H1 (cell line): ENCODE results near the gene LHFPL3. TPM values are rescaled to one million over a fixed set of nuclear protein-coding genes. Genes with fewer than 3 reads are reported as not detected.

ENCODE experiments used
- CTCF ChIA-PET: fragments of 300-600 bp; sonication (Branson Sonifier 250); formaldehyde crosslinking; loops from one replicate; lab custom pipeline; 2021; ENCODE audit not compliant: partially characterized antibody; lab: Charles Lee
- POLR2A ChIA-PET: fragments of 300-600 bp; sonication (Branson Sonifier 250); formaldehyde crosslinking; loops from one replicate; lab custom pipeline; 2021; ENCODE audit warnings: inconsistent platforms; ENCODE audit not compliant: partially characterized antibody; lab: Charles Lee
- DNase-seq, 2 experiments: peaks; one replicate each; pipeline versions ENCODE4 v3.0.0 to v3.0.0-alpha.2; 2010 to 2022; ENCODE audit warnings: low spot score in 2 of 2, low read depth in 1 of 2, mixed read lengths in 1 of 2
- FAIRE-seq: peaks from 2 replicates; lab custom pipeline; 2011; peaks lifted over from hg19 to GRCh38; lab: Jason Lieb, UNC
- H2AFZ ChIP-seq: 2 replicates; pipeline ENCODE4 v1.8.1; 2012; ENCODE audit warnings: low read length, inconsistent platforms
- H2AK5ac ChIP-seq: 2 replicates; pipeline ENCODE4 v1.6.1; 2013; ENCODE audit warnings: low read depth, low read length
- H2BK120ac ChIP-seq: replicated peaks from 2 replicates; pipeline ENCODE3; 2013; ENCODE audit warnings: low read depth, low read length, inconsistent platforms
- H2BK12ac ChIP-seq: 2 replicates; pipeline ENCODE4 v1.6.1; 2013; ENCODE audit warnings: low read depth, low read length
- H2BK15ac ChIP-seq: 2 replicates; pipeline ENCODE4 v1.6.1; 2013; ENCODE audit warnings: low read length
- H2BK20ac ChIP-seq: 2 replicates; pipeline ENCODE4 v1.6.1; 2013; ENCODE audit warnings: low read length
- H2BK5ac ChIP-seq: 2 replicates; pipeline ENCODE4 v1.6.1; 2013; ENCODE audit warnings: low read depth, low read length
- H3K14ac ChIP-seq: 2 replicates; pipeline ENCODE4 v1.6.1; 2013; ENCODE audit warnings: inconsistent platforms; ENCODE audit not compliant: insufficient read length
- H3K18ac ChIP-seq: 2 replicates; pipeline ENCODE4 v1.6.1; 2013; ENCODE audit warnings: low read length; ENCODE audit errors: extremely low read depth
- H3K23ac ChIP-seq: 2 replicates; pipeline ENCODE4 v1.6.1; 2013; ENCODE audit warnings: inconsistent platforms; ENCODE audit not compliant: insufficient read length
- H3K23me2 ChIP-seq: 2 replicates; pipeline ENCODE4 v1.6.1; 2013; ENCODE audit warnings: low read depth, low read length
- H3K27ac ChIP-seq: 2 replicates; pipeline ENCODE4 v1.6.1; 2011; ENCODE audit warnings: low read depth, low read length, inconsistent platforms
- H3K27me3 ChIP-seq, 4 experiments: replicated peaks in 1 of 4; 1 replicate in 1 of 4; 2 replicates in 3 of 4; pipeline versions ENCODE4 v1.6.1 to v1.8.1; 2011 to 2013; ENCODE audit warnings: low read length in 3 of 4, mild to moderate bottlenecking in 3 of 4, inconsistent platforms in 2 of 4, mixed read lengths in 2 of 4, moderate library complexity in 1 of 4; ENCODE audit not compliant: control insufficient read depth in 3 of 4, insufficient read depth in 3 of 4; ENCODE audit errors: extremely low read depth in 1 of 4
- H3K36me3 ChIP-seq, 4 experiments: 2 replicates each; pipeline versions ENCODE4 v1.6.1 to v1.8.1; 2011 to 2013; ENCODE audit warnings: mild to moderate bottlenecking in 4 of 4, low read length in 3 of 4, moderate library complexity in 2 of 4, control low read depth in 1 of 4, inconsistent platforms in 1 of 4; ENCODE audit not compliant: insufficient read depth in 4 of 4, control insufficient read depth in 2 of 4
- H3K4ac ChIP-seq: replicated peaks from 2 replicates; pipeline ENCODE3; 2013; ENCODE audit warnings: low read length, low read depth, mixed read lengths, inconsistent platforms; ENCODE audit not compliant: insufficient read length
- H3K4me1 ChIP-seq, 4 experiments: replicated peaks in 1 of 4; 1 replicate in 1 of 4; 2 replicates in 3 of 4; pipeline versions ENCODE4 v1.6.1 to v1.8.1; 2011 to 2013; ENCODE audit warnings: low read length in 3 of 4, inconsistent platforms in 2 of 4, mixed read lengths in 1 of 4; ENCODE audit not compliant: insufficient read depth in 4 of 4, control insufficient read depth in 3 of 4
- H3K4me2 ChIP-seq, 2 experiments: 2 replicates each; pipeline versions ENCODE4 v1.6.1 to v1.8.1; 2011 to 2013; ENCODE audit warnings: low read depth in 2 of 2, low read length in 2 of 2, control low read depth in 1 of 2, inconsistent platforms in 1 of 2, mild to moderate bottlenecking in 1 of 2; ENCODE audit not compliant: insufficient read depth in 1 of 2
- H3K4me3 ChIP-seq, 4 experiments: fragments of 200-600, 300-600 bp in 1 of 4; sonication (generic), shearing (Covaris generic), sonication (Bioruptor Twin) in 1 of 4; 2 replicates each; pipeline versions ENCODE4 v1.5.1 to v1.8.1; 2011 to 2016; ENCODE audit warnings: low read length in 4 of 4, low read depth in 3 of 4, control low read depth in 2 of 4, inconsistent platforms in 2 of 4, mild to moderate bottlenecking in 2 of 4, mixed read lengths in 1 of 4, moderate library complexity in 1 of 4; ENCODE audit not compliant: insufficient read depth in 2 of 4; ENCODE audit errors: extremely low read depth in 1 of 4
- H3K56ac ChIP-seq: replicated peaks from 2 replicates; pipeline ENCODE3; 2013; ENCODE audit warnings: low read depth, mild to moderate bottlenecking, mixed read lengths, low read length, inconsistent platforms; ENCODE audit not compliant: insufficient read length
- H3K79me1 ChIP-seq: 2 replicates; pipeline ENCODE4 v1.6.1; 2013; ENCODE audit warnings: low read depth, low read length, control low read depth
- H3K79me2 ChIP-seq, 2 experiments: 2 replicates each; pipeline versions ENCODE4 v1.6.1 to v1.8.1; 2012 to 2013; ENCODE audit warnings: low read length in 2 of 2, mild to moderate bottlenecking in 2 of 2, inconsistent platforms in 1 of 2; ENCODE audit not compliant: insufficient read depth in 2 of 2, control insufficient read depth in 1 of 2
- H3K9ac ChIP-seq, 4 experiments: replicated peaks in 1 of 4; 1 replicate in 1 of 4; 2 replicates in 3 of 4; pipeline versions ENCODE4 v1.6.1 to v1.8.1; 2011 to 2013; ENCODE audit warnings: low read depth in 3 of 4, low read length in 3 of 4, control low read depth in 2 of 4, mild to moderate bottlenecking in 2 of 4, moderate library complexity in 2 of 4, inconsistent platforms in 1 of 4; ENCODE audit errors: extremely low read depth in 1 of 4
- H3K9me3 ChIP-seq, 2 experiments: 2 replicates each; pipeline versions ENCODE4 v1.6.1 to v1.8.1; 2012 to 2013; ENCODE audit warnings: mild to moderate bottlenecking in 2 of 2, moderate library complexity in 2 of 2, control low read depth in 1 of 2, inconsistent platforms in 1 of 2, low read depth in 1 of 2, low read length in 1 of 2, mixed read lengths in 1 of 2; ENCODE audit not compliant: insufficient read depth in 2 of 2
- H4K20me1 ChIP-seq, 2 experiments: replicated peaks in 1 of 2; 2 replicates each; pipeline versions ENCODE3 to v1.8.1; 2011 to 2013; ENCODE audit warnings: inconsistent platforms in 2 of 2, low read length in 2 of 2, mild to moderate bottlenecking in 1 of 2; ENCODE audit not compliant: insufficient read depth in 2 of 2, control insufficient read depth in 1 of 2
- H4K5ac ChIP-seq: 2 replicates; pipeline ENCODE4 v1.6.1; 2013; ENCODE audit warnings: low read length, low read depth, mixed read lengths, inconsistent platforms; ENCODE audit not compliant: insufficient read length
- H4K8ac ChIP-seq: 2 replicates; pipeline ENCODE4 v1.8.0; 2013; ENCODE audit warnings: mild to moderate bottlenecking, moderate library complexity, low read length, inconsistent platforms; ENCODE audit not compliant: insufficient read depth; ENCODE audit errors: extremely low read depth
- H4K91ac ChIP-seq: replicated peaks from 2 replicates; pipeline ENCODE3; 2013; ENCODE audit warnings: low read length, mixed read lengths, inconsistent platforms; ENCODE audit not compliant: insufficient read length
- CHD2 ChIP-seq: IDR thresholded peaks from 2 replicates; pipeline ENCODE4 v1.6.1; 2012; ENCODE audit warnings: low read length, improper control_type of control experiment
- JUN ChIP-seq: IDR thresholded peaks from 2 replicates; pipeline ENCODE4 v1.6.1; 2011; ENCODE audit warnings: low read depth, mild to moderate bottlenecking, improper control_type of control experiment, low read length
- WGBS, 2 experiments: shearing (Covaris generic) in 1 of 2; methylation state at CpG; one replicate each; pipeline versions ENCODE4 v1.1.6 to v1.1.7; 2013 to 2015; ENCODE audit warnings: low lambda C conversion rate in 2 of 2, mixed read lengths in 2 of 2, inconsistent platforms in 1 of 2, low coverage in 1 of 2, missing lambda C conversion rate in 1 of 2; ENCODE audit not compliant: insufficient replicate concordance in 2 of 2, insufficient coverage in 1 of 2, insufficient read length in 1 of 2; ENCODE audit errors: extremely low coverage in 1 of 2, missing lambda C conversion rate in 1 of 2; 5-methylcytosine and 5-hydroxymethylcytosine counted together
- polyA plus RNA-seq, 7 experiments: library from polyadenylated mRNA; depleted of rRNA in 3 of 7; stranded (reverse) in 5 of 7; unstranded in 2 of 7; fragments of >200 nt in 5 of 7; fragments of 200-250 nt in 2 of 7; gene quantifications; 1 replicate in 5 of 7; 2 replicates in 1 of 7; 4 replicates in 1 of 7; pipeline versions ENCODE4 v1.2.1 to v1.2.3, GENCODE V29; 2011 to 2013; ENCODE audit warnings: missing spikeins in 2 of 7, mixed read lengths in 2 of 7
- total RNA-seq: library from RNA; stranded (reverse); fragmentation: NEBNext Ultra II Directional; extraction: Animal tissue kit (Norgen Biotek cat#: 25700); gene quantifications from 2 replicates; pipeline ENCODE4 v1.2.1, GENCODE V29; 2021

LHFPL3 gene
- total and polyA plus RNA-seq, 2 of the 8 experiments (the other 6 are each of a cell fraction or from before 2014, with no cell fraction given) = 0.24 to 0.50 TPM

DNA sequence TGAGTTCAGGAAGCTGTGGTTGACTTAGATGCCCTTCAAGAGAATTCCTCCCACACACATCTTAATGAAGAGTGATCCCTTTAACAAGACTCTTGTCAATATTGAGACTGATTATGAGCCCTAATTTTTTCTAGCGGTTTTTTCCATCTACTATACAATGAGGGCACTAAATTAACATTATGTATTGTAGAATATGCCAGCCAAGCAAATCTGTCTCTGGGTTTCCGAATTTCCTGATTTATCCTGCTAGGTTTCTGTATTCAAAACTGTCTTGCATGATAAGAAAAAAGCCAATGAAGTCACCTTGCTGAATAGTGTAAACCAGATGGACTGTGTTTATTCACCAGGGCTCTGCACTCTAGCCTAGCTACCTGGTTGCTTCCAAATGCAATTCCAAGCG, 461.4 kb downstream of the LHFPL3 start:
- Histone ChIP-seq H4K20me1 (no peaks in the 10 kb centered on the region), H3K14ac (no peak overlapping the region), H3K27ac (no peak overlapping the region), H2BK12ac (no peak overlapping the region), H4K91ac (no peak overlapping the region), H2BK15ac (no peak overlapping the region), H2BK120ac (no peak overlapping the region), H3K36me3 (no peaks in the 10 kb centered on the region), H3K4me1 (no peaks in the 10 kb centered on the region), H2AFZ (no peak overlapping the region), H3K79me2 (no peaks in the 10 kb centered on the region), H2AK5ac (no peak overlapping the region), H3K23me2 (no peaks in the 10 kb centered on the region; the same call in 1 of the 2 replicates), H3K4me3 (no peak overlapping the region), H3K79me1 (no peaks in the 10 kb centered on the region), H2BK20ac (no peak overlapping the region), H3K4ac (no peak overlapping the region), H3K23ac (no peak overlapping the region), H2BK5ac (no peak overlapping the region), H3K9ac (no peak overlapping the region), H3K18ac (no peak overlapping the region), H3K56ac (no peak overlapping the region), H3K9me3 (no peaks in the 10 kb centered on the region), H4K5ac (no peak overlapping the region), H3K4me2 (no peak overlapping the region), H4K8ac (no peak overlapping the region), H3K27me3 (no peaks in the 10 kb centered on the region)
- DNase-seq = no peak
- POLR2A ChIA-PET = no interaction called here
- CTCF ChIA-PET = interaction anchor here (0.6 kb wide), 1 partner anchor 9 kb away, joined by 3 read pairs; no protein-coding TSS in a partner anchor
- 84% methylated on average over 3 of the region's 3 CpGs; no CpG with 5 or more reads in 1 of the 2 experiments for WGBS, 2 experiments
- FAIRE-seq = no peak
- TF ChIP-seq JUN = no peak
- no peak for TF ChIP-seq CHD2
